PC-3 (cell line): Measurements from ENCODE around the gene KRT6C. TPM values are rescaled to one million over a fixed set of nuclear protein-coding genes. Genes with fewer than 3 reads are reported as not detected.

Source experiments
- ATAC-seq: fragments of 200-7000 bp; cut with Tn5 transposase; 2 replicates; pipeline ENCODE4 v1.9.1; 2020; ENCODE audit warnings: mild to moderate bottlenecking, moderate library complexity
- BruUV-seq: library from RNA; stranded (reverse); fragments of 400-500 nt; replicated peaks from 2 replicates; lab custom pipeline; 2021; lab: Mats Ljungman, UMichigan
- CTCF ChIA-PET: fragments of 300-600 bp; sonication (Branson Sonifier 250); formaldehyde crosslinking; loops from one replicate; lab custom pipeline; 2022; ENCODE audit warnings: antibody characterized with exemption; lab: Charles Lee
- POLR2A ChIA-PET: fragments of 300-600 bp; sonication (Branson Sonifier 250); formaldehyde crosslinking; loops from one replicate; lab custom pipeline; 2022; ENCODE audit warnings: antibody characterized with exemption; ENCODE audit not compliant: unreplicated experiment; lab: Charles Lee
- DNase-seq: peaks from one replicate; pipeline ENCODE4 v3.0.0-alpha.2; 2015
- H2AFZ ChIP-seq: fragments of 300-600 bp; sonication (generic); 2 replicates; pipeline ENCODE4 v1.6.0; 2016; ENCODE audit warnings: antibody characterized with exemption, low read length
- H3F3A ChIP-seq: fragments of 300-600 bp; sonication (generic); one replicate; pipeline ENCODE4 v1.6.0; 2017; ENCODE audit warnings: antibody characterized with exemption, low read length, control low read depth, mild to moderate bottlenecking; ENCODE audit not compliant: unreplicated experiment
- H3K27ac ChIP-seq: fragments of 300-600 bp; sonication (generic); 2 replicates; pipeline ENCODE4 v1.5.1; 2016; ENCODE audit warnings: mild to moderate bottlenecking, low read length
- H3K27me3 ChIP-seq: fragments of 300-600 bp; sonication (generic); 2 replicates; pipeline ENCODE4 v1.6.1; 2016; ENCODE audit warnings: low read length, mixed read lengths
- H3K36me3 ChIP-seq: fragments of 300-600 bp; sonication (generic); 2 replicates; pipeline ENCODE4 v1.6.1; 2016; ENCODE audit warnings: low read depth, mixed run types, low read length, mixed read lengths
- H3K4me1 ChIP-seq: fragments of 300-600 bp; sonication (generic); 2 replicates; pipeline ENCODE4 v1.5.1; 2016; ENCODE audit warnings: low read length; ENCODE audit not compliant: insufficient read depth
- H3K4me2 ChIP-seq: fragments of 300-600 bp; sonication (generic); 2 replicates; pipeline ENCODE4 v1.6.0; 2016; ENCODE audit warnings: low read length
- H3K4me3 ChIP-seq: fragments of 300-600 bp; sonication (generic); 2 replicates; pipeline ENCODE4 v1.5.1; 2016; ENCODE audit warnings: mild to moderate bottlenecking, low read length, mixed read lengths
- H3K79me2 ChIP-seq: fragments of 300-600 bp; sonication (generic); 2 replicates; pipeline ENCODE4 v1.6.1; 2017; ENCODE audit warnings: low read length, mixed read lengths
- H3K9ac ChIP-seq: fragments of 300-600 bp; sonication (generic); 2 replicates; pipeline ENCODE4 v1.6.0; 2016; ENCODE audit warnings: mild to moderate bottlenecking, low read length
- H3K9me2 ChIP-seq: fragments of 300-600 bp; sonication (generic); replicated peaks from 2 replicates; pipeline ENCODE4 v1.6.1; 2016; ENCODE audit warnings: mixed run types, low read length, mixed read lengths
- H3K9me3 ChIP-seq: fragments of 300-600 bp; sonication (generic); 2 replicates; pipeline ENCODE4 v1.6.1; 2016; ENCODE audit warnings: low read length, mixed read lengths
- H4K20me1 ChIP-seq: fragments of 300-600 bp; sonication (generic); 2 replicates; pipeline ENCODE4 v1.6.1; 2016; ENCODE audit warnings: low read length, mixed read lengths
- CTCF ChIP-seq: fragments of 300-600 bp; sonication (generic); conservative IDR thresholded peaks from 2 replicates; pipeline ENCODE4 v1.5.1; 2017; ENCODE audit warnings: antibody characterized with exemption, low read depth, mild to moderate bottlenecking, low read length
- EZH2 ChIP-seq: fragments of 300-600 bp; sonication (generic); IDR thresholded peaks from one replicate; pipeline ENCODE4 v1.6.1; 2017; ENCODE audit warnings: antibody characterized with exemption, mild to moderate bottlenecking, low read length; ENCODE audit not compliant: unreplicated experiment
- EZH2phosphoT487 ChIP-seq: fragments of 300-600 bp; sonication (generic); IDR thresholded peaks from 2 replicates; pipeline ENCODE4 v1.6.1; 2018; ENCODE audit warnings: mild to moderate bottlenecking, antibody characterized with exemption, low read length, borderline replicate concordance
- intact Hi-C: fragments of 100-400 bp; cut with micrococcal nuclease; formaldehyde crosslinking; loops from 2 replicates; pipeline ENCODE4 v1.9.0; 2023
- total RNA-seq: library from RNA; depleted of rRNA; stranded (reverse); fragments of >200 nt; gene quantifications from 2 replicates; pipeline ENCODE4 v1.2.3, GENCODE V29; 2014

KRT6C gene
- total RNA-seq, 1 experiment from 2014 or later = not detected

- no TSS peak for BruUV-seq
- no peak overlapping the region for H2AFZ ChIP-seq
- no peaks in the 10 kb centered on the region for H3K9me2 ChIP-seq
- H3K9ac ChIP-seq = no peak overlapping the region
- no peaks in the 10 kb centered on the region for H4K20me1 ChIP-seq
- peaks cover 34% of the 10 kb centered on the region for H3K4me1 ChIP-seq
- no peak for TF ChIP-seq EZH2phosphoT487
- no peak for TF ChIP-seq CTCF
- no peak for TF ChIP-seq EZH2
- H3K36me3 ChIP-seq = no peaks in the 10 kb centered on the region
- no peaks in the 10 kb centered on the region for H3K79me2 ChIP-seq
- no peaks in the 10 kb centered on the region for H3F3A ChIP-seq
- ATAC-seq = no peak
- DNase-seq = no peak
- CTCF ChIA-PET = no interaction called here
- H3K4me3 ChIP-seq = no peak overlapping the region
- POLR2A ChIA-PET = no interaction called here
- H3K27ac ChIP-seq = no peak overlapping the region
- no peak overlapping the region for H3K4me2 ChIP-seq
- H3K9me3 ChIP-seq = no peaks in the 10 kb centered on the region
- no peaks in the 10 kb centered on the region for H3K27me3 ChIP-seq
- intact Hi-C loops = loop anchor here (2.0 to 10.0 kb wide), 2 partner anchors 15 to 61 kb away; no protein-coding TSS in a partner anchor
Observed at GRCh38 chr12:52455821-52456220, 17.8 kb downstream of the KRT6C start.

- intact Hi-C loops = loop anchor here (1.0 to 10.0 kb wide), 4 partner anchors 14 to 60 kb away; partner anchors contain the start of gene KRT75
- no TSS peak for BruUV-seq
- peak overlapping the region; percentile 42 for H3K9ac ChIP-seq
- no peaks in the 10 kb centered on the region for H3K79me2 ChIP-seq
- ChIA-PET POLR2A (interaction anchor here (0.7 kb wide), 1 partner anchor 319 kb away, joined by 9 read pairs; no protein-coding TSS in a partner anchor), CTCF (no interaction called here)
- H3K36me3 ChIP-seq = no peaks in the 10 kb centered on the region
- DNase-seq (peak; percentile 86), ATAC-seq (peak; percentile 94)
- no peak overlapping the region for H2AFZ ChIP-seq
- H3K9me3 ChIP-seq = no peaks in the 10 kb centered on the region
- H4K20me1 ChIP-seq = no peaks in the 10 kb centered on the region
- H3K9me2 ChIP-seq = no peaks in the 10 kb centered on the region
- no peaks in the 10 kb centered on the region for H3F3A ChIP-seq
- H3K4me3 ChIP-seq = no peak overlapping the region
- H3K27me3 ChIP-seq = no peaks in the 10 kb centered on the region
- TF ChIP-seq EZH2 = no peak
- TF ChIP-seq CTCF = no peak
- peak overlapping the region; percentile 78 for H3K4me2 ChIP-seq
- H3K4me1 ChIP-seq = peaks cover 34% of the 10 kb centered on the region
- H3K27ac ChIP-seq = peak overlapping the region; percentile 92
Observed at GRCh38 chr12:52454411-52455201, 19.0 kb downstream of the KRT6C start.

GRCh38 chr12:52452101-52452500, 21.5 kb downstream of the KRT6C start, which contains the start of gene KRT6B:
KRT6B (minus strand) TSS chr12:52452146; CDS start chr12:52452078, 68 bp downstream.
- Histone ChIP-seq H3F3A (no peaks in the 10 kb centered on the region), H3K27me3 (no peaks in the 10 kb centered on the region), H3K9me3 (no peaks in the 10 kb centered on the region), H3K4me2 (no peak within 1 kb of the TSS), H3K9ac (no peak within 1 kb of the TSS), H3K4me3 (no peak within 1 kb of the TSS), H2AFZ (no peak within 1 kb of the TSS), H3K79me2 (no peaks in the 10 kb centered on the region), H3K9me2 (no peaks in the 10 kb centered on the region), H3K27ac (peak within 1 kb of the TSS; percentile 64), H3K36me3 (no peaks in the 10 kb centered on the region), H4K20me1 (no peaks in the 10 kb centered on the region), H3K4me1 (peaks cover 34% of the 10 kb centered on the region)
- peak; percentile 67 for DNase-seq
- CTCF ChIA-PET = no interaction called here
- no TSS peak for BruUV-seq
- intact Hi-C loops = loop anchor here (10.0 kb wide), 1 partner anchor 57 kb away; no protein-coding TSS in a partner anchor
- POLR2A ChIA-PET = no interaction called here
- ATAC-seq = no peak
- TF ChIP-seq EZH2phosphoT487 = no peak
- TF ChIP-seq EZH2 = no peak
- TF ChIP-seq CTCF = no peak
